IMR-90 (cell line): ENCODE measurements around the gene SAPCD1. TPM values are rescaled to one million over a fixed set of nuclear protein-coding genes. Genes with fewer than 3 reads are reported as not detected.
A peak's percentile ranks its signal among the peaks of the same experiment; 100 is the strongest.

Experiments
- ATAC-seq: fragments of 200-7000 bp; cut with Tn5 transposase; 2 replicates; pipeline ENCODE4 v1.9.1; 2020; ENCODE audit warnings: low read depth, mild to moderate bottlenecking, moderate library complexity
- BruUV-seq: library from RNA; stranded (reverse); fragments of 400-500 nt; replicated peaks from 2 replicates; lab custom pipeline; 2021; lab: Mats Ljungman, UMichigan
- CTCF ChIA-PET: fragments of 300-600 bp; formaldehyde crosslinking; extraction: SDS; loops from one replicate; lab custom pipeline; 2021; ENCODE audit warnings: antibody characterized with exemption; lab: Yijun Ruan, JAX
- POLR2A ChIA-PET: fragments of 300-600 bp; sonication (Branson Sonifier 250); formaldehyde crosslinking; loops from one replicate; lab custom pipeline; 2022; ENCODE audit warnings: antibody characterized with exemption; ENCODE audit not compliant: unreplicated experiment; lab: Charles Lee
- DNase-seq: peaks from one replicate; pipeline ENCODE4 v3.0.0; 2013
- H2AFZ ChIP-seq: replicated peaks from 2 replicates; pipeline ENCODE3; 2013; ENCODE audit warnings: low read length, mild to moderate bottlenecking; ENCODE audit not compliant: poor library complexity
- H2AK5ac ChIP-seq: 2 replicates; pipeline ENCODE4 v1.6.1; 2013; ENCODE audit warnings: low read depth, low read length, inconsistent platforms
- H2AK9ac ChIP-seq: replicated peaks from 2 replicates; pipeline ENCODE3; 2013; ENCODE audit warnings: mild to moderate bottlenecking, low read depth, low read length, moderate library complexity; ENCODE audit not compliant: poor library complexity
- H2BK120ac ChIP-seq: 2 replicates; pipeline ENCODE4 v1.6.1; 2013; ENCODE audit warnings: low read depth, low read length, inconsistent platforms
- H2BK15ac ChIP-seq: 3 replicates; pipeline ENCODE4 v1.6.1; 2013; ENCODE audit warnings: low read depth, low read length, inconsistent platforms
- H2BK20ac ChIP-seq: 2 replicates; pipeline ENCODE4 v1.6.1; 2013; ENCODE audit warnings: low read depth, mild to moderate bottlenecking, inconsistent platforms, low read length, moderate library complexity
- H2BK5ac ChIP-seq: 2 replicates; pipeline ENCODE4 v1.6.1; 2013; ENCODE audit warnings: mild to moderate bottlenecking, low read depth, low read length, inconsistent platforms; ENCODE audit not compliant: poor library complexity, severe bottlenecking
- H3K14ac ChIP-seq: replicated peaks from 2 replicates; pipeline ENCODE4 v1.6.1; 2013; ENCODE audit warnings: low read depth, low read length, inconsistent platforms
- H3K18ac ChIP-seq: 2 replicates; pipeline ENCODE4 v1.6.1; 2013; ENCODE audit warnings: low read depth, low read length, control low read depth
- H3K23ac ChIP-seq: 2 replicates; pipeline ENCODE4 v1.6.1; 2013; ENCODE audit warnings: low read depth, low read length, inconsistent platforms
- H3K27ac ChIP-seq: 2 replicates; pipeline ENCODE4 v1.5.1; 2013; ENCODE audit warnings: mild to moderate bottlenecking, control low read depth, low read length; ENCODE audit not compliant: insufficient read depth
- H3K27me3 ChIP-seq: 2 replicates; pipeline ENCODE4 v1.6.1; 2013; ENCODE audit warnings: low read length; ENCODE audit not compliant: control insufficient read depth, insufficient read depth
- H3K36me3 ChIP-seq: 2 replicates; pipeline ENCODE4 v1.6.1; 2013; ENCODE audit warnings: low read length, mixed read lengths; ENCODE audit not compliant: control insufficient read depth, insufficient read depth
- H3K4ac ChIP-seq: 2 replicates; pipeline ENCODE4 v1.6.1; 2013; ENCODE audit warnings: low read depth, low read length, inconsistent platforms
- H3K4me1 ChIP-seq: 2 replicates; pipeline ENCODE4 v1.6.1; 2013; ENCODE audit warnings: low read length, mixed read lengths; ENCODE audit not compliant: control insufficient read depth, insufficient read depth
- H3K4me2 ChIP-seq: 2 replicates; pipeline ENCODE4 v1.6.1; 2013; ENCODE audit warnings: low read depth, mild to moderate bottlenecking, control low read depth, low read length, moderate library complexity
- H3K4me3 ChIP-seq: 2 replicates; pipeline ENCODE4 v1.5.1; 2013; ENCODE audit warnings: low read depth, mild to moderate bottlenecking, control low read depth, low read length, moderate library complexity; ENCODE audit not compliant: insufficient read depth
- H3K56ac ChIP-seq: 2 replicates; pipeline ENCODE4 v1.6.1; 2013; ENCODE audit warnings: low read length, inconsistent platforms; ENCODE audit not compliant: insufficient read depth; ENCODE audit errors: extremely low read depth
- H3K79me1 ChIP-seq, 2 experiments: 2 replicates each; pipeline ENCODE4 v1.6.1; 2013; ENCODE audit warnings: low read length in 2 of 2, inconsistent platforms in 1 of 2, low read depth in 1 of 2
- H3K9ac ChIP-seq: 2 replicates; pipeline ENCODE4 v1.6.1; 2013; ENCODE audit warnings: low read depth, low read length, control low read depth
- H3K9me1 ChIP-seq: 2 replicates; pipeline ENCODE4 v1.6.1; 2013; ENCODE audit warnings: low read length, inconsistent platforms; ENCODE audit not compliant: insufficient read depth
- H3K9me3 ChIP-seq: 2 replicates; pipeline ENCODE4 v1.6.1; 2013; ENCODE audit warnings: low read length; ENCODE audit not compliant: control insufficient read depth, insufficient read depth
- H4K20me1 ChIP-seq: 2 replicates; pipeline ENCODE4 v1.6.1; 2013; ENCODE audit warnings: low read length, inconsistent platforms; ENCODE audit not compliant: insufficient read depth
- H4K5ac ChIP-seq: 2 replicates; pipeline ENCODE4 v1.6.1; 2013; ENCODE audit warnings: mild to moderate bottlenecking, low read depth, low read length, control low read depth
- H4K8ac ChIP-seq, 2 experiments: 2 replicates each; pipeline ENCODE4 v1.6.1; 2013; ENCODE audit warnings: low read depth in 2 of 2, low read length in 2 of 2, control low read depth in 1 of 2, inconsistent platforms in 1 of 2
- H4K91ac ChIP-seq: 2 replicates; pipeline ENCODE4 v1.6.1; 2013; ENCODE audit warnings: low read depth, low read length, inconsistent platforms; ENCODE audit not compliant: insufficient read depth
- BHLHE40 ChIP-seq: fragments of 150-350 bp; IDR thresholded peaks from 2 replicates; pipeline ENCODE4 v1.6.1; 2016; ENCODE audit warnings: mild to moderate bottlenecking, low read depth, low read length
- CEBPB ChIP-seq: IDR thresholded peaks from 2 replicates; pipeline ENCODE4 v1.6.1; 2012; ENCODE audit warnings: low read depth, low read length, improper control_type of control experiment
- CHD1 ChIP-seq: IDR thresholded peaks from 2 replicates; pipeline ENCODE4 v1.6.1; 2012; ENCODE audit warnings: low read depth, low read length, improper control_type of control experiment
- CTCF ChIP-seq: conservative IDR thresholded peaks from 2 replicates; pipeline ENCODE4 v1.5.1; 2012; ENCODE audit warnings: mild to moderate bottlenecking, low read depth, low read length, improper control_type of control experiment
- ELK1 ChIP-seq: fragments of 150-350 bp; IDR thresholded peaks from 2 replicates; pipeline ENCODE4 v1.6.1; 2016; ENCODE audit warnings: low read depth, mild to moderate bottlenecking, low read length, moderate library complexity, borderline replicate concordance
- FOS ChIP-seq: fragments of 150-350 bp; IDR thresholded peaks from 2 replicates; pipeline ENCODE4 v1.6.1; 2016; ENCODE audit warnings: low read depth, low read length
- MAFK ChIP-seq: IDR thresholded peaks from 2 replicates; pipeline ENCODE4 v1.6.1; 2012; ENCODE audit warnings: low read depth, low read length, improper control_type of control experiment
- MAZ ChIP-seq: IDR thresholded peaks from 2 replicates; pipeline ENCODE4 v1.6.1; 2012; ENCODE audit warnings: low read depth, mild to moderate bottlenecking, low read length, improper control_type of control experiment, moderate library complexity, borderline replicate concordance
- MXI1 ChIP-seq: IDR thresholded peaks from 2 replicates; pipeline ENCODE4 v1.6.1; 2012; ENCODE audit warnings: low read depth, mild to moderate bottlenecking, low read length, moderate library complexity, borderline replicate concordance
- NFE2L2 ChIP-seq: fragments of 150-350 bp; IDR thresholded peaks from 2 replicates; pipeline ENCODE4 v1.6.1; 2016; ENCODE audit warnings: low read depth, mild to moderate bottlenecking, low read length
- POLR2A ChIP-seq: IDR thresholded peaks from 2 replicates; pipeline ENCODE4 v1.6.1; 2012; ENCODE audit warnings: mild to moderate bottlenecking, low read depth, low read length
- RCOR1 ChIP-seq: IDR thresholded peaks from 2 replicates; pipeline ENCODE4 v1.6.1; 2012; ENCODE audit warnings: mild to moderate bottlenecking, low read length, improper control_type of control experiment; ENCODE audit not compliant: insufficient replicate concordance
- RFX5 ChIP-seq: IDR thresholded peaks from 2 replicates; pipeline ENCODE4 v1.8.0; 2012; ENCODE audit warnings: low read depth, mild to moderate bottlenecking, low read length, moderate library complexity
- WGBS, 2 experiments: methylation state at CpG; one replicate each; pipeline versions ENCODE4 v1.1.5 to v1.1.7; 2013; ENCODE audit warnings: missing lambda C conversion rate in 2 of 2; ENCODE audit not compliant: insufficient read length in 1 of 2; ENCODE audit errors: extremely low coverage in 2 of 2; 5-methylcytosine and 5-hydroxymethylcytosine counted together
- dilution Hi-C: fragments of 300-500 bp; cut with HindIII; formaldehyde crosslinking; loops from one replicate; pipeline ENCODE4 v1.14.3; 2018; ENCODE audit warnings: low sequenced_read_pairs; ENCODE audit not compliant: unreplicated experiment
- in situ Hi-C: fragments of 300-500 bp; cut with MboI; formaldehyde crosslinking; loops from 3 replicates; pipeline ENCODE4 v1.14.3; 2019; ENCODE audit warnings: low sequenced_read_pairs, inconsistent platforms, mixed read lengths
- intact Hi-C: fragments of 100-400 bp; cut with micrococcal nuclease; formaldehyde crosslinking; loops from 2 replicates; pipeline ENCODE4 v1.10.0; 2022
- polyA plus RNA-seq, 3 experiments: library from polyadenylated mRNA; depleted of rRNA; stranded (reverse); fragments of >200 nt; gene quantifications; 2 replicates each; pipeline ENCODE4 v1.2.3, GENCODE V29; 2012; ENCODE audit warnings: low replicate concordance in 1 of 3
- total RNA-seq: library from RNA; depleted of rRNA; stranded (reverse); fragments of >200 nt; gene quantifications from 2 replicates; pipeline ENCODE4 v1.2.3, GENCODE V29; 2012
- TF ChIP-seq, protein P1 (sequence below): fragments of 150-350 bp; IDR thresholded peaks from 2 replicates; pipeline ENCODE4 v1.6.1; 2017; ENCODE audit warnings: mild to moderate bottlenecking, antibody characterized with exemption, low read length, low read depth

Gene SAPCD1
- total and polyA plus RNA-seq, 2 of the 4 experiments (the other 2 are of a cell fraction), result 2.3 TPM; not detected in 1

- Histone ChIP-seq H3K4ac (no peak overlapping the region), H3K4me1 (peaks cover 10% of the 10 kb centered on the region), H3K36me3 (peaks cover 27% of the 10 kb centered on the region), H2AK5ac (0 out of 2 replicates have a peak overlapping the region, but pooled peaks have one; percentile 31), H3K4me3 (no peak overlapping the region), H2BK5ac (no peak overlapping the region), H3K9ac (no peak overlapping the region), H3K56ac (no peak overlapping the region), H2BK120ac (no peak overlapping the region), H3K9me1 (0 out of 2 replicates have a peak, but pooled peaks cover 8% of the 10 kb centered on the region), H3K27me3 (no peaks in the 10 kb centered on the region), H4K91ac (no peak overlapping the region), H2AFZ (peak overlapping the region; percentile 41), H2BK15ac (no peak overlapping the region), H4K5ac (no peak overlapping the region), H4K8ac (no peak overlapping the region), H3K9me3 (no peaks in the 10 kb centered on the region), H3K4me2 (no peak overlapping the region), H2BK20ac (no peak overlapping the region), H4K20me1 (no peaks in the 10 kb centered on the region), H3K14ac (no peak overlapping the region), H2AK9ac (peak overlapping the region; percentile 96), H3K23ac (no peak overlapping the region), H3K18ac (no peak overlapping the region), H3K27ac (no peak overlapping the region), H3K79me1 (0 out of 4 replicates have a peak, but pooled peaks cover 0 to 2% of the 10 kb centered on the region in 2 experiments)
- DNase-seq (no peak), ATAC-seq (no peak)
- intact Hi-C loops (no loop called here), dilution Hi-C loops (no loop called here), in situ Hi-C loops (no loop called here)
- ChIA-PET POLR2A (no interaction called here), CTCF (interaction anchor here (0.9 to 1.2 kb wide), 2 partner anchors 15 to 20 kb away, joined by 3 to 4 read pairs; partner anchors contain the start of gene VARS1)
- BruUV-seq, result no TSS peak
- 91% methylated on average over 17 of the region's 32 CpGs; no CpG with 5 or more reads in 1 of the 2 experiments for WGBS, 2 experiments
- no peak for TF ChIP-seq CEBPB
- no peak for TF ChIP-seq CTCF
- no peak for TF ChIP-seq CHD1
- no peak for TF ChIP-seq FOS
- no peak for TF ChIP-seq BHLHE40
- no peak for TF ChIP-seq NFE2L2
- TF ChIP-seq, protein P1, sequence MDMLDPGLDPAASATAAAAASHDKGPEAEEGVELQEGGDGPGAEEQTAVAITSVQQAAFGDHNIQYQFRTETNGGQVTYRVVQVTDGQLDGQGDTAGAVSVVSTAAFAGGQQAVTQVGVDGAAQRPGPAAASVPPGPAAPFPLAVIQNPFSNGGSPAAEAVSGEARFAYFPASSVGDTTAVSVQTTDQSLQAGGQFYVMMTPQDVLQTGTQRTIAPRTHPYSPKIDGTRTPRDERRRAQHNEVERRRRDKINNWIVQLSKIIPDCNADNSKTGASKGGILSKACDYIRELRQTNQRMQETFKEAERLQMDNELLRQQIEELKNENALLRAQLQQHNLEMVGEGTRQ, result no peak
- TF ChIP-seq MAZ, result no peak
- TF ChIP-seq RFX5, result no peak
- no peak for TF ChIP-seq MXI1
- TF ChIP-seq RCOR1, result no peak
- TF ChIP-seq ELK1, result no peak
- no peak for TF ChIP-seq MAFK
- no peak for TF ChIP-seq POLR2A
Measured at GRCh38 chr6:31775633-31776484, 13.4 kb downstream of the SAPCD1 start.
